Keratinocyte (primary cell): ENCODE measurements around the gene USP28. TPM values are rescaled to one million over a fixed set of nuclear protein-coding genes. Genes with fewer than 3 reads are reported as not detected.

Experiments used
- DNase-seq: peaks from one replicate; pipeline ENCODE4 v3.0.0-alpha.2; 2011; ENCODE audit warnings: low read depth, missing footprints, low spot score
- FAIRE-seq: peaks from 2 replicates; lab custom pipeline; 2011; peaks lifted over from hg19 to GRCh38; lab: Jason Lieb, UNC
- H2AFZ ChIP-seq: 2 replicates; pipeline ENCODE4 v1.6.0; 2012; ENCODE audit warnings: low read length, control low read depth, inconsistent platforms; ENCODE audit not compliant: control insufficient read depth
- H3K27ac ChIP-seq: 2 replicates; pipeline ENCODE4 v1.5.1; 2011; ENCODE audit warnings: low read length; ENCODE audit not compliant: control insufficient read depth, insufficient read depth
- H3K27me3 ChIP-seq: 3 replicates; pipeline ENCODE4 v1.6.0; 2011; ENCODE audit warnings: low read length; ENCODE audit not compliant: control insufficient read depth, insufficient read depth; ENCODE audit errors: extremely low read depth
- H3K36me3 ChIP-seq, 2 experiments: 2 replicates in 1 of 2; 3 replicates in 1 of 2; pipeline ENCODE4 v1.5.1; 2011; ENCODE audit warnings: low read length in 2 of 2, mild to moderate bottlenecking in 1 of 2; ENCODE audit not compliant: control insufficient read depth in 2 of 2, insufficient read depth in 2 of 2; ENCODE audit errors: extremely low read depth in 1 of 2
- H3K4me1 ChIP-seq: 3 replicates; pipeline ENCODE4 v1.5.1; 2011; ENCODE audit warnings: low read length; ENCODE audit not compliant: control insufficient read depth, insufficient read depth; ENCODE audit errors: extremely low read depth
- H3K4me2 ChIP-seq: 3 replicates; pipeline ENCODE4 v1.6.0; 2011; ENCODE audit warnings: low read depth, low read length; ENCODE audit not compliant: control insufficient read depth, insufficient read depth; ENCODE audit errors: extremely low read depth
- H3K4me3 ChIP-seq, 3 experiments: fragments of 200-600 bp in 1 of 3; sonication (generic) in 1 of 3; 2 replicates in 2 of 3; 3 replicates in 1 of 3; pipeline ENCODE4 v1.5.1; 2011 to 2016; ENCODE audit warnings: low read length in 3 of 3, mild to moderate bottlenecking in 3 of 3, control low read depth in 2 of 3, inconsistent platforms in 1 of 3, low read depth in 1 of 3, mixed read lengths in 1 of 3, mixed run types in 1 of 3, moderate library complexity in 1 of 3; ENCODE audit not compliant: control insufficient read depth in 2 of 3, insufficient read depth in 2 of 3; ENCODE audit errors: extremely low read depth in 1 of 3
- H3K79me2 ChIP-seq: 2 replicates; pipeline ENCODE4 v1.6.0; 2012; ENCODE audit warnings: low read length; ENCODE audit not compliant: control insufficient read depth, insufficient read depth
- H3K9ac ChIP-seq: 3 replicates; pipeline ENCODE4 v1.6.0; 2011; ENCODE audit warnings: low read length; ENCODE audit not compliant: control insufficient read depth, insufficient read depth; ENCODE audit errors: extremely low read depth
- H3K9me1 ChIP-seq: 3 replicates; pipeline ENCODE4 v1.6.0; 2011; ENCODE audit warnings: low read length; ENCODE audit not compliant: control insufficient read depth, insufficient read depth; ENCODE audit errors: extremely low read depth
- H3K9me3 ChIP-seq: 2 replicates; pipeline ENCODE4 v1.5.1; 2012; ENCODE audit warnings: low read depth, low read length; ENCODE audit not compliant: control insufficient read depth
- H4K20me1 ChIP-seq: 3 replicates; pipeline ENCODE4 v1.6.0; 2011; ENCODE audit warnings: low read length; ENCODE audit not compliant: control insufficient read depth, insufficient read depth; ENCODE audit errors: extremely low read depth
- EZH2 ChIP-seq: IDR thresholded peaks from one replicate; pipeline ENCODE4 v1.6.1; 2012; ENCODE audit warnings: inconsistent platforms, mild to moderate bottlenecking, low read length, moderate library complexity
- dilution Hi-C: fragments of 300-500 bp; cut with MboI; formaldehyde crosslinking; loops from one replicate; pipeline ENCODE4 v1.7.0; 2020; ENCODE audit warnings: low sequenced_read_pairs; ENCODE audit not compliant: extremely low pct_ligation_motif_present
- polyA plus RNA-seq, 5 experiments: library from polyadenylated mRNA; depleted of rRNA in 3 of 5; stranded (reverse) in 3 of 5; stranded (forward) in 1 of 5; unstranded in 1 of 5; fragments of >200 nt; gene quantifications; 1 replicate in 1 of 5; 2 replicates in 3 of 5; 3 replicates in 1 of 5; pipeline versions ENCODE4 v1.2.1 to v1.2.3, GENCODE V29; 2011 to 2012; ENCODE audit warnings: missing spikeins in 2 of 5, low read depth in 1 of 5, low replicate concordance in 1 of 5
- TF ChIP-seq, protein P1 (sequence below), 3 experiments: IDR thresholded peaks in 1 of 3; conservative IDR thresholded peaks in 1 of 3; optimal IDR thresholded peaks in 1 of 3; 2 replicates in 2 of 3; 3 replicates in 1 of 3; pipeline versions ENCODE3 to v1.5.1; 2011; ENCODE audit warnings: low read length in 3 of 3, mild to moderate bottlenecking in 3 of 3, moderate library complexity in 2 of 3, control low read depth in 1 of 3, inconsistent platforms in 1 of 3; ENCODE audit not compliant: insufficient read depth in 2 of 3; ENCODE audit errors: extremely low read depth in 1 of 3

Gene USP28
- polyA plus RNA-seq, 1 donor (not counting 4 experiments of a cell fraction or from before 2014, with no cell fraction given) = 37.4 TPM

DNA sequence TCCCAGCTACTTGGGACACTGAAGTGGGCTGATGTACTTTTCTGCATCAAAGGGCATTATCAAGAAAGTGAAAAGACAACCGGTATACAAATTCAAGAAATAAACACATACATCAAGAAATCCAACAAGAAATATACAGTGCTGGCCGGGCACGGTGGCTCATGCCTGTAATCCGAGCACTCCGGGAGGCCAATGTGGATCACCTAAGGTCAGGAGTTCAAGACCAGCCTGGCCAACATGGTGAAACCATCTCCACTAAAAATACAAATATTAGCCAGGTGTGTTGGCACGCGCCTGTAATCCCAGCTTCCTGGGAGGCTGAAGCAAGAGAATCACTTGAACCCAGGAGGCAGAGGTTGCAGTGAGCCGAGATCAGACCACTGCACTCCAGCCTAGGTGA lies 9.5 kb downstream of the USP28 start:
- Histone ChIP-seq H3K79me2 (peaks cover 14% of the 10 kb centered on the region), H3K4me3 (no peak overlapping the region), H4K20me1 (no peaks in the 10 kb centered on the region), H3K4me1 (peaks cover 6% of the 10 kb centered on the region), H3K9ac (no peak overlapping the region), H3K27ac (no peak overlapping the region), H2AFZ (no peak overlapping the region), H3K36me3 (peaks cover 0 to under 1% of the 10 kb centered on the region in 2 experiments), H3K9me1 (no peaks in the 10 kb centered on the region), H3K9me3 (no peaks in the 10 kb centered on the region), H3K4me2 (no peak overlapping the region), H3K27me3 (no peaks in the 10 kb centered on the region)
- DNase-seq (no peak), FAIRE-seq (no peak)
- dilution Hi-C loops = no loop called here
- TF ChIP-seq, protein P1, sequence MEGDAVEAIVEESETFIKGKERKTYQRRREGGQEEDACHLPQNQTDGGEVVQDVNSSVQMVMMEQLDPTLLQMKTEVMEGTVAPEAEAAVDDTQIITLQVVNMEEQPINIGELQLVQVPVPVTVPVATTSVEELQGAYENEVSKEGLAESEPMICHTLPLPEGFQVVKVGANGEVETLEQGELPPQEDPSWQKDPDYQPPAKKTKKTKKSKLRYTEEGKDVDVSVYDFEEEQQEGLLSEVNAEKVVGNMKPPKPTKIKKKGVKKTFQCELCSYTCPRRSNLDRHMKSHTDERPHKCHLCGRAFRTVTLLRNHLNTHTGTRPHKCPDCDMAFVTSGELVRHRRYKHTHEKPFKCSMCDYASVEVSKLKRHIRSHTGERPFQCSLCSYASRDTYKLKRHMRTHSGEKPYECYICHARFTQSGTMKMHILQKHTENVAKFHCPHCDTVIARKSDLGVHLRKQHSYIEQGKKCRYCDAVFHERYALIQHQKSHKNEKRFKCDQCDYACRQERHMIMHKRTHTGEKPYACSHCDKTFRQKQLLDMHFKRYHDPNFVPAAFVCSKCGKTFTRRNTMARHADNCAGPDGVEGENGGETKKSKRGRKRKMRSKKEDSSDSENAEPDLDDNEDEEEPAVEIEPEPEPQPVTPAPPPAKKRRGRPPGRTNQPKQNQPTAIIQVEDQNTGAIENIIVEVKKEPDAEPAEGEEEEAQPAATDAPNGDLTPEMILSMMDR (optimal IDR thresholded peaks at IDR 0.05 in 1 of 3, IDR thresholded peaks at IDR 0.05 in 1 of 3, conservative IDR thresholded peaks at IDR 0.05 in 1 of 3; ENCODE audit: extremely low read depth in 1 of 3, insufficient read depth in 2 of 3, low read length in 3 of 3) = no peak
- no peak for TF ChIP-seq EZH2

DNA sequence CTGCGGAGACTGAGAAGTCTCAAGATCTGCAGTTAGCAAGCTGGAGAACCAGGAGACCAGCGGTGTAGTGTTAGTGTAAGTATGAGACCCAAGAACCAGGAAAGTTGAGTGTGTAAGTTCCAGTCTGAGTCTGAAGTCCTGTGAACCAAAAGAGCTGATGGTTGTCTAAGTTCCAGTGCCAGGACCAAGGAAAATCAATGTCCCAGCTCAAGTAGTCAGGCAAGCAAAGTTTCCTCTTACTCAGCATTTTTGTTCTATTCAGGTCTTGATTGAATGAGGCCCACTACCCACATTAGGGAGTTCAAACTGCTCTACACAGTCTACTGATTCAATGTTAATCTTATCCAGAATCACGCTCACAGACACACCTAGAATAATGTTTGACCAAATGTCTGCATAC lies 11.0 kb downstream of the USP28 start:
- Histone ChIP-seq H3K79me2 (peaks cover 15% of the 10 kb centered on the region), H3K36me3 (no peaks in the 10 kb centered on the region), H3K9me3 (no peaks in the 10 kb centered on the region), H2AFZ (no peak overlapping the region), H3K27ac (no peak overlapping the region), H3K4me1 (peaks cover 12% of the 10 kb centered on the region), H3K4me2 (no peak overlapping the region), H3K27me3 (no peaks in the 10 kb centered on the region), H4K20me1 (no peaks in the 10 kb centered on the region), H3K4me3 (no peak overlapping the region), H3K9me1 (no peaks in the 10 kb centered on the region), H3K9ac (no peak overlapping the region)
- TF ChIP-seq EZH2 = no peak
- TF ChIP-seq, protein P1 (optimal IDR thresholded peaks at IDR 0.05 in 1 of 3, IDR thresholded peaks at IDR 0.05 in 1 of 3, conservative IDR thresholded peaks at IDR 0.05 in 1 of 3; ENCODE audit: extremely low read depth in 1 of 3, insufficient read depth in 2 of 3, low read length in 3 of 3) = no peak
- dilution Hi-C loops = no loop called here
- FAIRE-seq (no peak), DNase-seq (no peak)
